A673 (cell line): ENCODE data around the gene PAGE3. TPM values are rescaled to one million over a fixed set of nuclear protein-coding genes. Genes with fewer than 3 reads are reported as not detected.

Source experiments
- Bru-seq: library from RNA; stranded (reverse); fragments of 400-500 nt; gene quantifications from one replicate; lab custom pipeline; 2021; lab: Mats Ljungman, UMichigan
- BruChase-seq, 2 experiments: library from RNA; stranded (reverse); fragments of 400-500 nt; gene quantifications; one replicate each; lab custom pipeline; 2021; lab: Mats Ljungman, UMichigan
- BruUV-seq: library from RNA; stranded (reverse); fragments of 400-500 nt; replicated peaks from 2 replicates; lab custom pipeline; 2021; lab: Mats Ljungman, UMichigan
- CTCF ChIA-PET: fragments of 300-600 bp; sonication (Branson Sonifier 250); formaldehyde crosslinking; loops from one replicate; lab custom pipeline; 2022; ENCODE audit warnings: antibody characterized with exemption; lab: Charles Lee
- POLR2A ChIA-PET: fragments of 300-600 bp; sonication (Branson Sonifier 250); formaldehyde crosslinking; loops from one replicate; lab custom pipeline; 2022; ENCODE audit warnings: antibody characterized with exemption; ENCODE audit not compliant: low non-redundant PET; lab: Charles Lee
- DNase-seq: peaks from one replicate; pipeline ENCODE4 v3.0.0-alpha.2; 2015; ENCODE audit warnings: low spot score
- H3K27ac ChIP-seq: fragments of 200-600 bp; sonication (generic); 2 replicates; pipeline ENCODE4 v1.5.1; 2016; ENCODE audit warnings: mixed run types, low read depth, mild to moderate bottlenecking, mixed read lengths, antibody characterized with exemption, low read length; ENCODE audit not compliant: poor library complexity, severe bottlenecking
- H3K27me3 ChIP-seq: fragments of 200-600 bp; sonication (generic); replicated peaks from 2 replicates; pipeline ENCODE4 v1.6.1; 2017; ENCODE audit warnings: mixed run types, low read depth, mild to moderate bottlenecking, mixed read lengths, antibody characterized with exemption, low read length; ENCODE audit not compliant: insufficient read depth, poor library complexity
- H3K36me3 ChIP-seq: fragments of 200-600 bp; sonication (generic); 2 replicates; pipeline ENCODE4 v1.6.1; 2016; ENCODE audit warnings: mixed run types, mild to moderate bottlenecking, mixed read lengths, antibody characterized with exemption, low read length; ENCODE audit not compliant: insufficient read depth, poor library complexity, severe bottlenecking
- H3K4me1 ChIP-seq: fragments of 200-600 bp; sonication (generic); 2 replicates; pipeline ENCODE4 v1.6.1; 2017; ENCODE audit warnings: mixed run types, mild to moderate bottlenecking, mixed read lengths, antibody characterized with exemption, low read length; ENCODE audit not compliant: insufficient read depth, poor library complexity, severe bottlenecking
- H3K4me3 ChIP-seq: fragments of 200-600 bp; sonication (generic); 2 replicates; pipeline ENCODE4 v1.5.1; 2016; ENCODE audit warnings: low read depth, mixed run types, mild to moderate bottlenecking, mixed read lengths, low read length; ENCODE audit not compliant: poor library complexity, severe bottlenecking
- H3K9me3 ChIP-seq: fragments of 200-600 bp; sonication (generic); 2 replicates; pipeline ENCODE4 v1.6.1; 2016; ENCODE audit warnings: mixed run types, low read depth, mild to moderate bottlenecking, mixed read lengths, antibody characterized with exemption, low read length; ENCODE audit not compliant: poor library complexity, severe bottlenecking
- CTCF ChIP-seq: fragments of 300-800, 200-600 bp; sonication (generic); conservative IDR thresholded peaks from 2 replicates; pipeline ENCODE4 v1.5.1; 2017; ENCODE audit warnings: low read depth, mild to moderate bottlenecking, antibody characterized with exemption, low read length, moderate library complexity, mixed read lengths
- EZH2 ChIP-seq: fragments of 200-600 bp; sonication (generic); IDR thresholded peaks from 2 replicates; pipeline ENCODE4 v1.6.1; 2017; ENCODE audit warnings: borderline replicate concordance, low read depth, mild to moderate bottlenecking, mixed read lengths, antibody characterized with exemption, low read length; ENCODE audit not compliant: poor library complexity, severe bottlenecking
- intact Hi-C: fragments of 100-400 bp; cut with micrococcal nuclease; formaldehyde crosslinking; loops from one replicate; pipeline ENCODE4 v1.10.0; 2022; ENCODE audit not compliant: unreplicated experiment
- long read RNA-seq: library from polyadenylated mRNA; stranded (forward); transcript quantifications from one replicate; pipeline ENCODE4 v2.0.0, GENCODE V29; 2022
- total RNA-seq: library from RNA; stranded (reverse); gene quantifications from 2 replicates; pipeline ENCODE4 v1.2.3, GENCODE V29; 2021

The PAGE3 gene, protein sequence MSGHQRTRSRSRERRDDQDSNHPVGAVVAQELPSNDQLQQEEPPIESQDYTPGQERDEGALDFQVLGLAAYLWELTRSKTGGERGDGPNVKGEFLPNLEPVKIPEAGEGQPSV
- total RNA-seq (not detected in 2 replicates), Bru-seq, nascent RNA (not detected), BruChase-seq, experiment 1, labeled RNA remaining after a 2-hour chase (not detected), BruChase-seq, experiment 2, labeled RNA remaining after a 6-hour chase (not detected)
- long read RNA-seq: 0 reads

DNA sequence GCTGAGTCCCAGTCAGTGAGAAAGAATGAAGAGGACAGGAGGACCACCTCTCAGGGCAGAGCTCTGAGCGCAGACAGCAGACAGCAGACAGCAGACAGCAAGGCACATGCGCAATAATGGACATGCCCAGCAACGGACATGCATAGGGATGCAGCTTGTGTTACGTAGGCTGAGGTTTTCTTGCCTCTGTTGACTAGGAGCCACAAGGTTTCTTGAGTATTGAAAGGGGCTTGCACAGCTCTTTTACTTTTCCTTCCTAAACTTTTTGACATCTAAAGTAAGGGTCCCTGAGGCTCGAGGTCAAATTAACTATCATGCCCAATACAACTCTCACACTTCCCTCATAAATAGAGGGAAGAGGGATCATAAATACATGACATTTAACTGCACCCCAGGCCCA is at the start of gene PAGE3:
Gene PAGE3 (minus strand): TSS at position 101 of the 400 bp plus-strand sequence. CDS start 1,013 bp downstream, outside the sequence.
- CTCF ChIA-PET: no interaction called here
- Histone ChIP-seq H3K27ac (no peak within 1 kb of the TSS), H3K4me3 (no peak within 1 kb of the TSS), H3K27me3 (no peaks in the 10 kb centered on the region), H3K9me3 (no peaks in the 10 kb centered on the region), H3K4me1 (no peaks in the 10 kb centered on the region), H3K36me3 (no peaks in the 10 kb centered on the region)
- no peak for TF ChIP-seq CTCF
- no peak for TF ChIP-seq EZH2
- POLR2A ChIA-PET: no interaction called here
- intact Hi-C loops: no loop called here
- no TSS peak for BruUV-seq
- no peak for DNase-seq

- Histone ChIP-seq H3K4me1 (no peaks in the 10 kb centered on the region), H3K4me3 (no peak overlapping the region), H3K27me3 (no peaks in the 10 kb centered on the region), H3K9me3 (no peaks in the 10 kb centered on the region), H3K36me3 (no peaks in the 10 kb centered on the region), H3K27ac (no peak overlapping the region)
- no TSS peak for BruUV-seq
- POLR2A ChIA-PET: no interaction called here
- TF ChIP-seq CTCF: no peak
- no peak for TF ChIP-seq EZH2
- CTCF ChIA-PET: no interaction called here
- intact Hi-C loops: no loop called here
- DNase-seq: no peak
Measured at GRCh38 chrX:55312655-55313054, 47.9 kb upstream of the PAGE3 start.

DNA sequence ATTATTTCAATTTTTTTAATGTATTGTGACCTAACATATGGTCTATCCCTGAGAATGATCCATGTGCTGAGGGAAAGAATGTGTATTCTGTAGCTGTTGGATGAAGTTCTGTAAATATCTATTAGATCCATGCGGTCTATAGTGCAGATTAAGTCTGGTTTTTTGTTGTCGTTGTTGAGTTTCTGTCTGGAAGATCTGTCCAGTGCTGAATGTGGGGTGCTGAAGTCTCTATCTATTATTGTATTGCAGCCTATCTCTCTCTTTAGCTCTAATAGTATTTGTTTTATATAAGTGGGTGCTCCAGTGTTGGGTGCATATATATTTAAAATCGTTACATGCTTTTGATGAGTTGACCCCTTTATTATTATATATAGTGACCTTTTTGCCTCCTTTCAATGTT is 26.2 kb upstream of the PAGE3 start:
- Histone ChIP-seq H3K27ac (no peak overlapping the region), H3K4me3 (no peak overlapping the region), H3K9me3 (no peaks in the 10 kb centered on the region), H3K4me1 (no peaks in the 10 kb centered on the region), H3K36me3 (no peaks in the 10 kb centered on the region), H3K27me3 (no peaks in the 10 kb centered on the region)
- no TSS peak for BruUV-seq
- ChIA-PET CTCF (no interaction called here), POLR2A (no interaction called here)
- DNase-seq: no peak
- intact Hi-C loops: no loop called here
- TF ChIP-seq CTCF (no peak), EZH2 (no peak)
